Measurements from ENCODE around the gene BICDL1.

DNA sequence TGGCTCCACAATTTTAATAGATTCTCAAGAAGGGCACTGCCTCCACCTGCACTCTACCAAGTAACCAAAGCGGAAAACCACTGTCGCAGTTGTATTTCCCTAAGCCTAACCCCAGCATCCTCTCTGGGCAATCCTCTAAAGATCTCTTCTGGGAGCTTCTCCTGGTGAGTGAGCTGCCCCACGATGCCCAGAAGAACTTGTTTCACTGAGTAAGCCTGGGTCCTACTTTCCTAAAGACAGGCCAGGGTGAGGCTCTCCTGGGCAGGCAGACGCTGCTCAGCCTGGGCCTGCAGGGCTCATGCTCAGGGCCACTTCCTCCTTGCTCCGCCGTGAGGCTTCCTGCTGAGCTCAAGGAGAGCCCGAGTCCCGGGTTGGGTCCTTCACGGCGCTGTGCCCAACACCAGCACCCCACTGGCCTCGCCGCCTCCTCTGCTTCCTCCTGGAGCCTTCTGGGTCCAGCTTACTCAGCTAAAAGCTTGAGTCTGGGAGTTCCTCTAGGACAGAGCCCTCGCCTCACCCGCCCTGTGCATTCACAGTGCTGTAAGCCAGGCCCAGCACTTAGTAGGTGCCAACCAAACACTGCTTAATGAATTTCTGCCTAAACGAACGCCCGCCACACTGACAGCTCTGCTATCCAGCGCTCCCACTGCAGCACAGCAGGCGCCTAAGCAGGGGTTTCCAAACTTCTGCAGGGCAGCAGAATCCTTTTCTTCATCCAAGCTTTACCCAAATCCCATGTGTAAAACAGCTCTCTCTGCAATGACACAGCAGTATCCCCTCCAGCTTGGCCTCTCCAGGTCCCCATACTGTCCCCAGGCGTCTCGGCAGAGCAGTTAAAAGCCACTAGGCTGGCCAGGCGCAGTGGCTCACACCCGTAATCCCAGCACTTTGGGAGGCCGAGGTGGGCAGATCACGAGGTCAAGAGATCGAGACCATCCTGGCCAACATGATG is 121.8 kb downstream of the BICDL1 start:
- TF ChIP-seq, protein P1, sequence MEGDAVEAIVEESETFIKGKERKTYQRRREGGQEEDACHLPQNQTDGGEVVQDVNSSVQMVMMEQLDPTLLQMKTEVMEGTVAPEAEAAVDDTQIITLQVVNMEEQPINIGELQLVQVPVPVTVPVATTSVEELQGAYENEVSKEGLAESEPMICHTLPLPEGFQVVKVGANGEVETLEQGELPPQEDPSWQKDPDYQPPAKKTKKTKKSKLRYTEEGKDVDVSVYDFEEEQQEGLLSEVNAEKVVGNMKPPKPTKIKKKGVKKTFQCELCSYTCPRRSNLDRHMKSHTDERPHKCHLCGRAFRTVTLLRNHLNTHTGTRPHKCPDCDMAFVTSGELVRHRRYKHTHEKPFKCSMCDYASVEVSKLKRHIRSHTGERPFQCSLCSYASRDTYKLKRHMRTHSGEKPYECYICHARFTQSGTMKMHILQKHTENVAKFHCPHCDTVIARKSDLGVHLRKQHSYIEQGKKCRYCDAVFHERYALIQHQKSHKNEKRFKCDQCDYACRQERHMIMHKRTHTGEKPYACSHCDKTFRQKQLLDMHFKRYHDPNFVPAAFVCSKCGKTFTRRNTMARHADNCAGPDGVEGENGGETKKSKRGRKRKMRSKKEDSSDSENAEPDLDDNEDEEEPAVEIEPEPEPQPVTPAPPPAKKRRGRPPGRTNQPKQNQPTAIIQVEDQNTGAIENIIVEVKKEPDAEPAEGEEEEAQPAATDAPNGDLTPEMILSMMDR (IDR thresholded peaks at IDR 0.05 in 8 of 11, conservative IDR thresholded peaks at IDR 0.05 in 3 of 11), result no peak
- no peak for TF ChIP-seq POLR2A (IDR thresholded peaks at IDR 0.05)
- TF ChIP-seq POLR2AphosphoS5 (IDR thresholded peaks at IDR 0.05), result peak; percentile 56 to 83 (median 80)
